HepG2 (cell line): ENCODE results near the gene ZNF503. TPM values are rescaled to one million over a fixed set of nuclear protein-coding genes. Genes with fewer than 3 reads are reported as not detected.

Source experiments
- ARID2 ChIP-seq: sonication (generic); formaldehyde crosslinking; IDR thresholded peaks from 2 replicates; pipeline ENCODE4 v1.8.1; 2022; ENCODE audit warnings: mild to moderate bottlenecking, missing genetic modification reagents, borderline replicate concordance
- ERF ChIP-seq: IDR thresholded peaks from 2 replicates; pipeline ENCODE4 v1.6.1; 2018; ENCODE audit warnings: missing biosample characterization, missing genetic modification reagents
- RXRB ChIP-seq: IDR thresholded peaks from 2 replicates; pipeline ENCODE4 v1.6.1; 2016; ENCODE audit warnings: borderline replicate concordance, missing genetic modification reagents, missing compliant biosample characterization
- SP140L ChIP-seq: sonication (generic); formaldehyde crosslinking; IDR thresholded peaks from 2 replicates; pipeline ENCODE4 v1.4.0; 2020; ENCODE audit warnings: missing genetic modification reagents, borderline replicate concordance
- SRF ChIP-seq: IDR thresholded peaks from 2 replicates; pipeline ENCODE4 v1.6.1; 2011; ENCODE audit warnings: mild to moderate bottlenecking, low read depth, low read length, moderate library complexity
- ZNF484 ChIP-seq: sonication (generic); formaldehyde crosslinking; IDR thresholded peaks from 2 replicates; pipeline ENCODE4 v1.5.1; 2020; ENCODE audit warnings: mild to moderate bottlenecking, low read depth, missing genetic modification reagents, borderline replicate concordance
- ZNF547 ChIP-seq: sonication (generic); formaldehyde crosslinking; IDR thresholded peaks from 2 replicates; pipeline ENCODE4 v1.5.1; 2020; ENCODE audit warnings: mild to moderate bottlenecking, missing genetic modification reagents
- ZNF572 ChIP-seq: sonication (generic); formaldehyde crosslinking; IDR thresholded peaks from 2 replicates; pipeline ENCODE4 v1.5.1; 2020; ENCODE audit warnings: mild to moderate bottlenecking, missing genetic modification reagents
- ZNF616 ChIP-seq: sonication (generic); formaldehyde crosslinking; IDR thresholded peaks from 2 replicates; pipeline ENCODE4 v1.5.0; 2020; ENCODE audit warnings: low read depth, mild to moderate bottlenecking, missing genetic modification reagents
- ZNF772 ChIP-seq: sonication (generic); formaldehyde crosslinking; IDR thresholded peaks from 2 replicates; pipeline ENCODE4 v1.5.0; 2020; ENCODE audit warnings: mild to moderate bottlenecking, missing genetic modification reagents
- ZNF776 ChIP-seq: sonication (generic); formaldehyde crosslinking; IDR thresholded peaks from 2 replicates; pipeline ENCODE4 v1.4.0; 2020; ENCODE audit warnings: mild to moderate bottlenecking, missing genetic modification reagents
- ZNF782 ChIP-seq: sonication (generic); formaldehyde crosslinking; IDR thresholded peaks from 2 replicates; pipeline ENCODE4 v1.4.0; 2020; ENCODE audit warnings: missing genetic modification reagents, mild to moderate bottlenecking, borderline replicate concordance
- ZSCAN31 ChIP-seq: sonication (generic); formaldehyde crosslinking; IDR thresholded peaks from 2 replicates; pipeline ENCODE4 v1.5.0; 2020; ENCODE audit warnings: low read depth, mild to moderate bottlenecking, missing genetic modification reagents
- polyA plus RNA-seq, 8 experiments: library from polyadenylated mRNA; depleted of rRNA in 3 of 8; stranded (reverse) in 7 of 8; unstranded in 1 of 8; fragments of >200 nt; fragmentation: Illumina TruSeq in 4 of 8; extraction: Trizol in 4 of 8; gene quantifications; 2 replicates each; pipeline versions ENCODE4 v1.2.1 to v1.2.3, GENCODE V29; 2011 to 2016; ENCODE audit warnings: low read depth in 4 of 8, missing spikeins in 1 of 8, mixed read lengths in 1 of 8; ENCODE audit not compliant: insufficient read depth in 1 of 8
- total RNA-seq, 5 experiments: library from RNA; depleted of rRNA; stranded (reverse); fragments of >200 nt; fragmentation: Illumina TruSeq; extraction: Trizol; gene quantifications; 2 replicates each; pipeline ENCODE4 v1.2.3, GENCODE V29; 2016; ENCODE audit warnings: low read depth in 1 of 5
- TF ChIP-seq, protein P1 (sequence below): sonication (generic); formaldehyde crosslinking; IDR thresholded peaks from 2 replicates; pipeline ENCODE4 v1.4.0; 2020; ENCODE audit warnings: missing genetic modification reagents
- TF ChIP-seq, protein P2 (sequence below): sonication (generic); formaldehyde crosslinking; IDR thresholded peaks from 2 replicates; pipeline ENCODE4 v1.4.0; 2020; ENCODE audit warnings: missing genetic modification reagents, borderline replicate concordance
- TF ChIP-seq, protein P3 (sequence below): sonication (generic); formaldehyde crosslinking; IDR thresholded peaks from 2 replicates; pipeline ENCODE4 v1.5.1; 2020; ENCODE audit warnings: mild to moderate bottlenecking, missing genetic modification reagents
- TF ChIP-seq, protein P4 (sequence below), 2 experiments: fragments of 450-650 bp in 1 of 2; sonication (generic) in 1 of 2; formaldehyde crosslinking; IDR thresholded peaks; 2 replicates each; pipeline versions ENCODE4 v1.5.0 to v1.8.0; 2020 to 2022; ENCODE audit warnings: mild to moderate bottlenecking in 1 of 2, missing genetic modification reagents in 1 of 2
- TF ChIP-seq, protein P5 (sequence below): sonication (generic); formaldehyde crosslinking; IDR thresholded peaks from 2 replicates; pipeline ENCODE4 v1.8.0; 2022; ENCODE audit warnings: missing genetic modification reagents, mild to moderate bottlenecking, inconsistent platforms, borderline replicate concordance
- TF ChIP-seq, protein P6 (sequence below): IDR thresholded peaks from 2 replicates; pipeline ENCODE4 v1.6.1; 2016; ENCODE audit warnings: mild to moderate bottlenecking

ZNF503 gene
- total and polyA plus RNA-seq, 2 of the 13 experiments (the other 11 are each of a cell fraction or from before 2014, with no cell fraction given), result 2.7 to 8.3 TPM

DNA sequence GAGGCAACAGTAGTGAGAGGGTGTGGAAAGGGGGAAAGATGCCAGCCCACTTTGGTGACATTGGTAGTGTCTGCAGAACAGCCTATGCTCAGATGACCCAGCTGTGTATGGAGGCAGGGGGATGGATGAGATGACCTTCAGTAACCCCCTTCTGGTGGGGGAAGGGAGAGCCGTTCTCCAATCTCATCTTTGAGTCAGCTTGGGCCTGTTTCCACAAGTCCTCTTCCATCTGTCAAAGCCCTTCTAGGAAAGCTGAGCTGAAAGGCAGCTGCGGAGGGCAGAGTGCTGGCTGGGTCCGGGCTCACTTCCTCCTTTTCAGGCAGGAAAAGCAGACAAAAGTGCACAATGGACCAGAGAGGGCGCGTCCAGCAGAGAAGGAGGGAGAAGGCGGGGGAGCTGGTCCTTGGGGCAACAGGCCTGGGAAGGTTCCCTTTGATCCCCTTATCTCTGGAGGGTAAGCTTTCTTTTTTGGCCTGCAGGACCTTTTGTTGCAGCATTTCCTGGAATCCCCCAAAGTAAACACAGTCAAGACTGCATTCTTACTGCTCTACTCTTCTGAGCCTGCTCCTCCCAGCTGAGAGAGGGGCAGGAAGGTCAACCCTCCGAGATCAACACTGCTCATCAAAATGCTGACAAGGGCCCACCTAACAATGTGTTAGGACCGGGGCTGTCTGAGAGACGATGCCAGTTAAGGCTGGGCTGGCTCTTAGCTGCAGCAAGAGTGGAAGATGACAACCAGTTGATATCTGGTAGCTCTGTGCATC is 28.6 kb upstream of the ZNF503 start (continued):
- TF ChIP-seq, protein P1, sequence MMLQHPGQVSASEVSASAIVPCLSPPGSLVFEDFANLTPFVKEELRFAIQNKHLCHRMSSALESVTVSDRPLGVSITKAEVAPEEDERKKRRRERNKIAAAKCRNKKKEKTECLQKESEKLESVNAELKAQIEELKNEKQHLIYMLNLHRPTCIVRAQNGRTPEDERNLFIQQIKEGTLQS, result peak; percentile 87
- TF ChIP-seq ZSCAN31 (CRISPR knock-in tag), result no peak
- no peak for TF ChIP-seq ZNF572 (CRISPR knock-in tag)
- peak; percentile 84 for TF ChIP-seq RXRB
- no peak for TF ChIP-seq ZNF776 (CRISPR knock-in tag)
- TF ChIP-seq, protein P2, sequence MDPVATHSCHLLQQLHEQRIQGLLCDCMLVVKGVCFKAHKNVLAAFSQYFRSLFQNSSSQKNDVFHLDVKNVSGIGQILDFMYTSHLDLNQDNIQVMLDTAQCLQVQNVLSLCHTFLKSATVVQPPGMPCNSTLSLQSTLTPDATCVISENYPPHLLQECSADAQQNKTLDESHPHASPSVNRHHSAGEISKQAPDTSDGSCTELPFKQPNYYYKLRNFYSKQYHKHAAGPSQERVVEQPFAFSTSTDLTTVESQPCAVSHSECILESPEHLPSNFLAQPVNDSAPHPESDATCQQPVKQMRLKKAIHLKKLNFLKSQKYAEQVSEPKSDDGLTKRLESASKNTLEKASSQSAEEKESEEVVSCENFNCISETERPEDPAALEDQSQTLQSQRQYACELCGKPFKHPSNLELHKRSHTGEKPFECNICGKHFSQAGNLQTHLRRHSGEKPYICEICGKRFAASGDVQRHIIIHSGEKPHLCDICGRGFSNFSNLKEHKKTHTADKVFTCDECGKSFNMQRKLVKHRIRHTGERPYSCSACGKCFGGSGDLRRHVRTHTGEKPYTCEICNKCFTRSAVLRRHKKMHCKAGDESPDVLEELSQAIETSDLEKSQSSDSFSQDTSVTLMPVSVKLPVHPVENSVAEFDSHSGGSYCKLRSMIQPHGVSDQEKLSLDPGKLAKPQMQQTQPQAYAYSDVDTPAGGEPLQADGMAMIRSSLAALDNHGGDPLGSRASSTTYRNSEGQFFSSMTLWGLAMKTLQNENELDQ (CRISPR knock-in tag), result no peak
- TF ChIP-seq, protein P3, sequence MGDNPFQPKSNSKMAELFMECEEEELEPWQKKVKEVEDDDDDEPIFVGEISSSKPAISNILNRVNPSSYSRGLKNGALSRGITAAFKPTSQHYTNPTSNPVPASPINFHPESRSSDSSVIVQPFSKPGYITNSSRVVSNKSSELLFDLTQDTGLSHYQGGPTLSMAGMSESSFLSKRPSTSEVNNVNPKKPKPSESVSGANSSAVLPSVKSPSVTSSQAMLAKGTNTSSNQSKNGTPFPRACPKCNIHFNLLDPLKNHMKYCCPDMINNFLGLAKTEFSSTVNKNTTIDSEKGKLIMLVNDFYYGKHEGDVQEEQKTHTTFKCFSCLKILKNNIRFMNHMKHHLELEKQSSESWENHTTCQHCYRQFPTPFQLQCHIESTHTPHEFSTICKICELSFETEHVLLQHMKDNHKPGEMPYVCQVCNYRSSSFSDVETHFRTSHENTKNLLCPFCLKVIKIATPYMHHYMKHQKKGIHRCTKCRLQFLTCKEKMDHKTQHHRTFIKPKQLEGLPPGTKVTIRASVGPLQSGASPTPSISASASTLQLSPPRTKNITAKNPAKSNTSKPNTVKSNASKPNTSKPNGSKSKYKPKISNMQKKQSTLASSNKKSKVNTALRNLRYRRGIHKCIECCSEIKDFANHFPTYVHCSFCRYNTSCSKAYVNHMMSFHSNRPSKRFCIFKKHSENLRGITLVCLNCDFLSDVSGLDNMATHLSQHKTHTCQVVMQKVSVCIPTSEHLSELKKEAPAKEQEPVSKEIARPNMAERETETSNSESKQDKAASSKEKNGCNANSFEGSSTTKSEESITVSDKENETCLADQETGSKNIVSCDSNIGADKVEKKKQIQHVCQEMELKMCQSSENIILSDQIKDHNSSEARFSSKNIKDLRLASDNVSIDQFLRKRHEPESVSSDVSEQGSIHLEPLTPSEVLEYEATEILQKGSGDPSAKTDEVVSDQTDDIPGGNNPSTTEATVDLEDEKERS (CRISPR knock-in tag), result no peak
- no peak; the same call in 1 of the 2 replicates for TF ChIP-seq ZNF484 (CRISPR knock-in tag)
- no peak for TF ChIP-seq ZNF547 (CRISPR knock-in tag)
- TF ChIP-seq, protein P4, sequence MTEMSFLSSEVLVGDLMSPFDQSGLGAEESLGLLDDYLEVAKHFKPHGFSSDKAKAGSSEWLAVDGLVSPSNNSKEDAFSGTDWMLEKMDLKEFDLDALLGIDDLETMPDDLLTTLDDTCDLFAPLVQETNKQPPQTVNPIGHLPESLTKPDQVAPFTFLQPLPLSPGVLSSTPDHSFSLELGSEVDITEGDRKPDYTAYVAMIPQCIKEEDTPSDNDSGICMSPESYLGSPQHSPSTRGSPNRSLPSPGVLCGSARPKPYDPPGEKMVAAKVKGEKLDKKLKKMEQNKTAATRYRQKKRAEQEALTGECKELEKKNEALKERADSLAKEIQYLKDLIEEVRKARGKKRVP (CRISPR knock-in tag; IDR thresholded peaks at IDR 0.05), result peak in 1 of 2 experiments; percentile 78; a peak in 2 of 4 replicates
- no peak for TF ChIP-seq SP140L (CRISPR knock-in tag)
- 0 out of 2 replicates have a peak, but pooled peaks have one; percentile 63 for TF ChIP-seq ZNF772 (CRISPR knock-in tag)
- TF ChIP-seq ZNF782, result no peak
- peak; percentile 10; the same call in 1 of the 2 replicates for TF ChIP-seq SRF
- TF ChIP-seq ZNF616 (CRISPR knock-in tag), result no peak
- no peak for TF ChIP-seq ARID2 (CRISPR knock-in tag)
- TF ChIP-seq, protein P5, sequence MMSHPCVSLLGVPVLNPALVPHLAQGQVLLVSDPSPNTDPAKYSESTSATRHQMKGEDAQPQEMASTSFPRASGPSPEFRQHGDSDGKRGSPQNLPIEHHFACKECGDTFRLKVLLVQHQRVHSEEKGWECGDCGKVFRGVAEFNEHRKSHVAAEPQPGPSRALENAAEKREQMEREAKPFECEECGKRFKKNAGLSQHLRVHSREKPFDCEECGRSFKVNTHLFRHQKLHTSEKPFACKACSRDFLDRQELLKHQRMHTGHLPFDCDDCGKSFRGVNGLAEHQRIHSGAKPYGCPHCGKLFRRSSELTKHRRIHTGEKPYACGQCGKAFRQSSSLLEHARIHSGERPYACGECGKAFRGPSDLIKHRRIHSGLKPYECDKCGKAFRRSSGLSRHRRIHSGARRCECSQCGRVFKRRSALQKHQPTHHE (CRISPR knock-in tag), result 0 out of 2 replicates have a peak, but pooled peaks have one; percentile 57
- no peak for TF ChIP-seq ERF (CRISPR knock-in tag)
- TF ChIP-seq, protein P6, sequence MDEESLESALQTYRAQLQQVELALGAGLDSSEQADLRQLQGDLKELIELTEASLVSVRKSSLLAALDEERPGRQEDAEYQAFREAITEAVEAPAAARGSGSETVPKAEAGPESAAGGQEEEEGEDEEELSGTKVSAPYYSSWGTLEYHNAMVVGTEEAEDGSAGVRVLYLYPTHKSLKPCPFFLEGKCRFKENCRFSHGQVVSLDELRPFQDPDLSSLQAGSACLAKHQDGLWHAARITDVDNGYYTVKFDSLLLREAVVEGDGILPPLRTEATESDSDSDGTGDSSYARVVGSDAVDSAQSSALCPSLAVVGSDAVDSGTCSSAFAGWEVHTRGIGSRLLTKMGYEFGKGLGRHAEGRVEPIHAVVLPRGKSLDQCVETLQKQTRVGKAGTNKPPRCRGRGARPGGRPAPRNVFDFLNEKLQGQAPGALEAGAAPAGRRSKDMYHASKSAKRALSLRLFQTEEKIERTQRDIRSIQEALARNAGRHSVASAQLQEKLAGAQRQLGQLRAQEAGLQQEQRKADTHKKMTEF (CRISPR knock-in tag), result peak; percentile 78; the same call in 1 of the 2 replicates
